ENCODE results near the gene PARP1. TPM values are rescaled to one million over a fixed set of nuclear protein-coding genes. Genes with fewer than 3 reads are reported as not detected.

Gene PARP1
- total RNA-seq, 1 donor = 89.4 TPM

GRCh38 chr1:226364514-226364899, 43.4 kb downstream of the PARP1 start:
- TF ChIP-seq CTCF (IDR thresholded peaks at IDR 0.05; ENCODE audit: insufficient read depth, low read depth, low read length) = no peak
- H3K4me3 ChIP-seq (ENCODE audit: low read depth, low read length) = no peak overlapping the region
- peak; percentile 14 for DNase-seq (ENCODE audit: low read depth)

GRCh38 chr1:226363801-226364513, 43.9 kb downstream of the PARP1 start:
- no peak for DNase-seq (ENCODE audit: low read depth)
- TF ChIP-seq CTCF (IDR thresholded peaks at IDR 0.05; ENCODE audit: insufficient read depth, low read depth, low read length) = no peak
- no peak overlapping the region for H3K4me3 ChIP-seq (ENCODE audit: low read depth, low read length)

GRCh38 chr1:226362891-226363447, 44.9 kb downstream of the PARP1 start:
- DNase-seq (ENCODE audit: low read depth) = no peak
- no peak for TF ChIP-seq CTCF (IDR thresholded peaks at IDR 0.05; ENCODE audit: insufficient read depth, low read depth, low read length)
- H3K4me3 ChIP-seq (ENCODE audit: low read depth, low read length) = no peak overlapping the region

- DNase-seq (ENCODE audit: low read depth) = no peak
Observed at GRCh38 chr1:226362361-226362760, 45.5 kb downstream of the PARP1 start.

GRCh38 chr1:226360106-226360746, 47.7 kb downstream of the PARP1 start:
- no peak for TF ChIP-seq CTCF (IDR thresholded peaks at IDR 0.05; ENCODE audit: insufficient read depth, low read depth, low read length)
- H3K4me3 ChIP-seq (ENCODE audit: low read depth, low read length) = no peak overlapping the region
- no peak for DNase-seq (ENCODE audit: low read depth)

More at GRCh38 chr1:226362361-226362760, 45.5 kb downstream of the PARP1 start:
- TF ChIP-seq CTCF (IDR thresholded peaks at IDR 0.05; ENCODE audit: insufficient read depth, low read depth, low read length) = no peak
- H3K4me3 ChIP-seq (ENCODE audit: low read depth, low read length) = no peak overlapping the region

- DNase-seq (ENCODE audit: low read depth) = no peak
- TF ChIP-seq CTCF (IDR thresholded peaks at IDR 0.05; ENCODE audit: insufficient read depth, low read depth, low read length) = no peak
- no peak overlapping the region for H3K4me3 ChIP-seq (ENCODE audit: low read depth, low read length)
Observed at GRCh38 chr1:226357416-226357815, 50.5 kb downstream of the PARP1 start.
